Smooth muscle cell of the brain vasculature (primary cell): ENCODE results near the gene THRAP3.

Experiments used
- DNase-seq: peaks from one replicate; pipeline ENCODE4 v3.0.0-alpha.2; 2012; ENCODE audit warnings: low read depth, low spot score

The THRAP3 gene

GRCh38 chr1:36352910-36353878, 129.0 kb downstream of the THRAP3 start:
- no peak for DNase-seq

- no peak for DNase-seq
Observed at GRCh38 chr1:36354486-36354885, 130.2 kb downstream of the THRAP3 start.
